Parathyroid adenoma (tissue), 2 donors: ENCODE measurements around the gene MAP3K21.

Source experiments
- H2AFZ ChIP-seq: fragments of 300-600 bp; sonication (generic); one replicate; pipeline ENCODE4 v1.7.0; 2017; ENCODE audit warnings: antibody characterized with exemption, mild to moderate bottlenecking
- H3K27ac ChIP-seq: fragments of 300-600 bp; sonication (generic); one replicate; pipeline ENCODE4 v1.7.0; 2017
- H3K27me3 ChIP-seq: fragments of 300-600 bp; sonication (generic); one replicate; pipeline ENCODE4 v1.7.0; 2017; ENCODE audit warnings: low read length; ENCODE audit not compliant: control insufficient read depth, insufficient read depth
- H3K36me3 ChIP-seq: fragments of 300-600 bp; sonication (generic); one replicate; pipeline ENCODE4 v1.7.0; 2017; ENCODE audit warnings: low read length; ENCODE audit not compliant: control insufficient read depth, insufficient read depth
- H3K4me1 ChIP-seq: fragments of 300-600 bp; sonication (generic); one replicate; pipeline ENCODE4 v1.7.0; 2017; ENCODE audit warnings: control low read depth
- H3K4me2 ChIP-seq: fragments of 300-600 bp; sonication (generic); one replicate; pipeline ENCODE4 v1.7.0; 2017; ENCODE audit warnings: low read length
- H3K4me3 ChIP-seq: fragments of 300-600 bp; sonication (generic); one replicate; pipeline ENCODE4 v1.7.0; 2017; ENCODE audit warnings: low read depth, low read length
- H3K79me2 ChIP-seq: fragments of 300-600 bp; sonication (generic); one replicate; pipeline ENCODE4 v1.7.0; 2017; ENCODE audit warnings: control low read depth
- H3K9ac ChIP-seq: fragments of 300-600 bp; sonication (generic); one replicate; pipeline ENCODE4 v1.7.0; 2017; ENCODE audit warnings: mild to moderate bottlenecking
- H3K9me3 ChIP-seq: fragments of 300-600 bp; sonication (generic); one replicate; pipeline ENCODE4 v1.7.0; 2017; ENCODE audit warnings: low read length; ENCODE audit not compliant: control insufficient read depth
- TF ChIP-seq, protein P1 (sequence below): fragments of 300-600 bp; sonication (generic); IDR thresholded peaks from one replicate; pipeline ENCODE4 v1.7.0; 2017; ENCODE audit warnings: antibody characterized with exemption, mild to moderate bottlenecking
- donor health status: primary hyperparathyroidism.

MAP3K21 gene

DNA sequence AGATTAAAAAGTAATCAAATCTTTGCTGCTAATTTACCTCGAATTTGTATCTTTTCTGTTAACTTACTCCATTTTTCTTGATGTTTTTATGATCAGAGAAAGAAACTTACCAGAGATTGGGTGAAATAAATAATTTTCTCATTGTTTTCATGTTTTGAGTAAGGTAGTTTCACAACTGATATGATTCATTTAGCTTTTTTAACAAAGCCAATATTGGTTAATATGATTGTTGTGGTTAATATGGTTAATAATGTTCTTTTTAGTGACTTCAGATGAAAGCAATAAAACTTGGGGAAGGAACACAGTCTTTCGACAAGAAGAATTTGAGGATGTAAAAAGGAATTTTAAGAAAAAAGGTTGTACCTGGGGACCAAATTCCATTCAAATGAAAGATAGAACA is 48.1 kb downstream of the MAP3K21 start:
- H2AFZ ChIP-seq: no peak overlapping the region
- H3K9ac ChIP-seq: no peak overlapping the region
- H3K4me3 ChIP-seq: no peak overlapping the region
- TF ChIP-seq, protein P1, sequence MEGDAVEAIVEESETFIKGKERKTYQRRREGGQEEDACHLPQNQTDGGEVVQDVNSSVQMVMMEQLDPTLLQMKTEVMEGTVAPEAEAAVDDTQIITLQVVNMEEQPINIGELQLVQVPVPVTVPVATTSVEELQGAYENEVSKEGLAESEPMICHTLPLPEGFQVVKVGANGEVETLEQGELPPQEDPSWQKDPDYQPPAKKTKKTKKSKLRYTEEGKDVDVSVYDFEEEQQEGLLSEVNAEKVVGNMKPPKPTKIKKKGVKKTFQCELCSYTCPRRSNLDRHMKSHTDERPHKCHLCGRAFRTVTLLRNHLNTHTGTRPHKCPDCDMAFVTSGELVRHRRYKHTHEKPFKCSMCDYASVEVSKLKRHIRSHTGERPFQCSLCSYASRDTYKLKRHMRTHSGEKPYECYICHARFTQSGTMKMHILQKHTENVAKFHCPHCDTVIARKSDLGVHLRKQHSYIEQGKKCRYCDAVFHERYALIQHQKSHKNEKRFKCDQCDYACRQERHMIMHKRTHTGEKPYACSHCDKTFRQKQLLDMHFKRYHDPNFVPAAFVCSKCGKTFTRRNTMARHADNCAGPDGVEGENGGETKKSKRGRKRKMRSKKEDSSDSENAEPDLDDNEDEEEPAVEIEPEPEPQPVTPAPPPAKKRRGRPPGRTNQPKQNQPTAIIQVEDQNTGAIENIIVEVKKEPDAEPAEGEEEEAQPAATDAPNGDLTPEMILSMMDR: no peak
- no peaks in the 10 kb centered on the region for H3K27me3 ChIP-seq
- H3K27ac ChIP-seq: no peak overlapping the region
- no peaks in the 10 kb centered on the region for H3K9me3 ChIP-seq
- H3K36me3 ChIP-seq: no peaks in the 10 kb centered on the region
- H3K4me2 ChIP-seq: no peak overlapping the region
- no peaks in the 10 kb centered on the region for H3K79me2 ChIP-seq
- no peaks in the 10 kb centered on the region for H3K4me1 ChIP-seq

GRCh38 chr1:233376382-233377110 is 49.0 kb downstream of the MAP3K21 start:
- Histone ChIP-seq H3K9me3 (no peaks in the 10 kb centered on the region), H3K79me2 (no peaks in the 10 kb centered on the region), H3K4me1 (no peaks in the 10 kb centered on the region), H3K9ac (no peak overlapping the region), H3K4me2 (no peak overlapping the region), H3K36me3 (no peaks in the 10 kb centered on the region), H3K27me3 (no peaks in the 10 kb centered on the region), H3K4me3 (no peak overlapping the region), H3K27ac (no peak overlapping the region), H2AFZ (no peak overlapping the region)
- TF ChIP-seq, protein P1: no peak

DNA sequence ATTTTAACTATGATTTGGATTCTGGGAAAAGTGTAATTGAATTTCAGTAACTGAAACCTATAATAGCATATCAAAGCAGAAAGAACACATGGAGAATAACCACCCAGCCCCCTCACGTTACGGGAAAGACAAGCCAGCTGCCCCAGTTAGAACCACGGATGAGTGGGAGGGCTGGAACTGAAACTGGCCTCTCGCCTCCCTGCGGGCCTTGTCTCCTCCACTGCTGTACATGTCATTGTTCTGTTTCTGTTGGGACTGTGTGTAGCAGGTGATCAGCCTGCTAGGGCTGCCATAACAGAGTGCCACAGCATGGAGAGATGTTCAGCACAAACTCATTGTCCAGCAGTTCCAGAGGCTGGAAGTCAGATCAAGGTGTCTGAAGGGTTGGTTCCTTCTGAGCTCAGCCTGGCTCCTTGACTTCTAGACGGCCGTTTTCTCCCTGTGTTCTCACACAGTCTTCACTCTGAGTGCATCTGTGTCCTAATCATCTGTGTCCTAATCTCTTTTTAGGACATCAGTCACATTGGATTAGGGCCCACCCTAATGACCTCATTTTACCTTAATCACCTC is 52.4 kb downstream of the MAP3K21 start:
- TF ChIP-seq, protein P1: no peak
- Histone ChIP-seq H3K4me3 (no peak overlapping the region), H3K9me3 (no peaks in the 10 kb centered on the region), H3K4me2 (no peak overlapping the region), H3K36me3 (no peaks in the 10 kb centered on the region), H3K79me2 (no peaks in the 10 kb centered on the region), H3K27ac (no peak overlapping the region), H2AFZ (no peak overlapping the region), H3K9ac (no peak overlapping the region), H3K4me1 (no peaks in the 10 kb centered on the region), H3K27me3 (no peaks in the 10 kb centered on the region)

DNA sequence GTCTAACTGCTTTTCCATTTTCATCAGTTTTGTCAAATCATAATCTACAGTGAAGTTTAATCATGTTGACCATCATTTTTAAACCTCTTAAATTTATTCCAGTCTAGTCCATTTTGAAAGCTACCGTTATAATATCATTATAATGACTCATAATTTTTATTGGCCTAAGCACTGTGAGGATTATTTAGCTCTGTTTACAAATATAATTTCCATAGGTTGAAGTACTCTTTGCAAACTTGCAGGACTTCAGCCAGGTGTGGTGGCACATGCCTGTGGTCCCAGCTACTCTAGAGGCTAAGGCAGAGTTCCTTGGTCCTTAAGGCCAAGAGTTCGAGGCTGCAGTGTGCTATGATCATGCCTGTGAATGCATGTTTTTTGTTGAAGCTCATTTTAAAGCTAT is 54.3 kb downstream of the MAP3K21 start:
- no peaks in the 10 kb centered on the region for H3K79me2 ChIP-seq
- TF ChIP-seq, protein P1: no peak
- H3K9me3 ChIP-seq: no peaks in the 10 kb centered on the region
- H3K9ac ChIP-seq: no peak overlapping the region
- H3K4me3 ChIP-seq: no peak overlapping the region
- no peak overlapping the region for H2AFZ ChIP-seq
- H3K27ac ChIP-seq: no peak overlapping the region
- no peaks in the 10 kb centered on the region for H3K27me3 ChIP-seq
- H3K4me2 ChIP-seq: no peak overlapping the region
- no peaks in the 10 kb centered on the region for H3K4me1 ChIP-seq
- H3K36me3 ChIP-seq: no peaks in the 10 kb centered on the region

DNA sequence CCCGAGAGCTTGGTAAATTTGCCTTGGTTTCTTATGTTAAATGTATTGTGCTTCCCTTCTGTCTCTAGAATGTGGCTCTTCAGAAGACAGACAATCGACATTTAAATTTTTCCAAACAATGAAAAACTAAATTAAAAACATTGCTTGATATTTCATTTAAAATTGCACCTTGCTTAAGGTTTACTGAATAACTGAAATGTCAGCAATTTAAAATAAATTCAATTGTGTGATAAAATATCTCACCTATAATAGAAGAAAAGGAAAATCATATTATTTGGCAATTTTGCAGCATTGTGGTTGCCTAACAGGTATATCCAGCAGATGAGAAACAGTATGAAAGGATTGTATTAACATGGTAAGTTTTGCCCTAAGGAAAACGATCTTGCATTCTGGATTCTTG is 56.5 kb downstream of the MAP3K21 start:
- Histone ChIP-seq H3K36me3 (no peaks in the 10 kb centered on the region), H3K27me3 (no peaks in the 10 kb centered on the region), H3K4me2 (no peak overlapping the region), H3K4me3 (no peak overlapping the region), H3K4me1 (no peaks in the 10 kb centered on the region), H3K9ac (no peak overlapping the region), H3K79me2 (no peaks in the 10 kb centered on the region), H3K27ac (no peak overlapping the region), H3K9me3 (no peaks in the 10 kb centered on the region), H2AFZ (no peak overlapping the region)
- TF ChIP-seq, protein P1: no peak
